A549 (cell line): ENCODE results near the gene PLD6. TPM values are rescaled to one million over a fixed set of nuclear protein-coding genes. Genes with fewer than 3 reads are reported as not detected.
A peak's percentile ranks its signal among the peaks of the same experiment; 100 is the strongest.

Experiments used
- ATAC-seq, 2 experiments: fragments of 200-7000 bp in 1 of 2; fragments of >200 bp in 1 of 2; cut with Nextera tagmentation in 1 of 2; cut with Tn5 transposase in 1 of 2; 3 replicates each; pipeline versions ENCODE4 v1.8.0 to v1.9.1; 2018 to 2020; ENCODE audit warnings: mild to moderate bottlenecking in 1 of 2, moderate library complexity in 1 of 2
- CTCF ChIA-PET: fragments of 300-600 bp; sonication (Branson Sonifier 250); formaldehyde crosslinking; extraction: SDS; loops from one replicate; lab custom pipeline; 2021; ENCODE audit warnings: antibody characterized with exemption, inconsistent platforms; lab: Yijun Ruan, JAX
- POLR2A ChIA-PET: fragments of 350-600 bp; formaldehyde crosslinking; extraction: SDS; loops from one replicate; lab custom pipeline; 2021; ENCODE audit warnings: antibody characterized with exemption, inconsistent platforms; lab: Yijun Ruan, JAX
- DNase-seq, 2 experiments: peaks; one replicate each; pipeline versions ENCODE4 v3.0.0 to v3.0.0-alpha.2; 2011 to 2016; ENCODE audit warnings: low read depth in 1 of 2, low spot score in 1 of 2
- FAIRE-seq: peaks from 2 replicates; lab custom pipeline; 2011; peaks lifted over from hg19 to GRCh38; lab: Jason Lieb, UNC
- H3K27ac ChIP-seq, 2 experiments: fragments of >200 bp; sonication (Bioruptor Twin); formaldehyde crosslinking; 3 replicates each; pipeline ENCODE4 v1.5.1; 2016 to 2017
- H3K4me1 ChIP-seq: fragments of >200 bp; sonication (Bioruptor Twin); formaldehyde crosslinking; 3 replicates; pipeline ENCODE4 v1.6.1; 2016
- H3K4me2 ChIP-seq: fragments of >200 bp; sonication (Bioruptor Twin); formaldehyde crosslinking; 3 replicates; pipeline ENCODE4 v1.6.1; 2016
- H3K4me3 ChIP-seq: fragments of >200 bp; sonication (Bioruptor Twin); formaldehyde crosslinking; 3 replicates; pipeline ENCODE4 v1.5.1; 2016
- H3K9me3 ChIP-seq: fragments of >200 bp; sonication (Bioruptor Twin); formaldehyde crosslinking; 3 replicates; pipeline ENCODE4 v1.6.1; 2016
- ATOH8 ChIP-seq: fragments of 250-450 bp; sonication (Bioruptor Pico); IDR thresholded peaks from 2 replicates; pipeline ENCODE4 v1.5.0; 2020; ENCODE audit warnings: low read depth, mild to moderate bottlenecking, moderate library complexity
- BCL3 ChIP-seq: fragments of >200 bp; sonication (Bioruptor Twin); formaldehyde crosslinking; IDR thresholded peaks from 3 replicates; pipeline ENCODE4 v1.6.1; 2016
- BHLHE40 ChIP-seq: IDR thresholded peaks from 2 replicates; pipeline ENCODE4 v1.6.1; 2012; ENCODE audit warnings: low read depth, low read length, inconsistent platforms
- CBX8 ChIP-seq: fragments of 200-600 bp; sonication (generic); IDR thresholded peaks from 2 replicates; pipeline ENCODE4 v1.6.1; 2016
- CHD4 ChIP-seq: fragments of 200-600 bp; sonication (generic); IDR thresholded peaks from 2 replicates; pipeline ENCODE4 v1.6.1; 2016; ENCODE audit warnings: antibody characterized with exemption, mild to moderate bottlenecking, borderline replicate concordance
- CTCF ChIP-seq: fragments of >200 bp; sonication (Bioruptor Twin); formaldehyde crosslinking; IDR thresholded peaks from 3 replicates; pipeline ENCODE4 v1.5.1; 2016
- EHF ChIP-seq: fragments of 250-450 bp; sonication (Bioruptor Pico); IDR thresholded peaks from 2 replicates; pipeline ENCODE4 v1.5.0; 2020; ENCODE audit warnings: mild to moderate bottlenecking
- EHMT2 ChIP-seq: fragments of 200-600 bp; sonication (generic); IDR thresholded peaks from 2 replicates; pipeline ENCODE4 v1.6.1; 2016; ENCODE audit warnings: antibody characterized with exemption, low read depth, mild to moderate bottlenecking, moderate library complexity
- EP300 ChIP-seq, 2 experiments: fragments of >200 bp; sonication (Bioruptor Twin); formaldehyde crosslinking; IDR thresholded peaks; 2 replicates in 1 of 2; 3 replicates in 1 of 2; pipeline ENCODE4 v1.6.1; 2016 to 2017
- ESRRA ChIP-seq: fragments of 150-350 bp; IDR thresholded peaks from 2 replicates; pipeline ENCODE4 v1.6.1; 2014; ENCODE audit warnings: mild to moderate bottlenecking, low read length, borderline replicate concordance
- FOSL2 ChIP-seq, 2 experiments: fragments of 450-650 bp in 1 of 2; fragments of >200 bp in 1 of 2; sonication (Bioruptor Twin) in 1 of 2; formaldehyde crosslinking; IDR thresholded peaks; 2 replicates each; pipeline versions ENCODE4 v1.5.0 to v1.6.1; 2016 to 2020; ENCODE audit warnings: mild to moderate bottlenecking in 1 of 2, moderate library complexity in 1 of 2
- GATA3 ChIP-seq: IDR thresholded peaks from 2 replicates; pipeline ENCODE4 v1.6.1; 2012; ENCODE audit warnings: borderline replicate concordance
- HEYL ChIP-seq: fragments of 250-450 bp; sonication (Bioruptor Pico); IDR thresholded peaks from 2 replicates; pipeline ENCODE4 v1.8.0; 2021; ENCODE audit warnings: mild to moderate bottlenecking, moderate library complexity
- HOXA7 ChIP-seq: fragments of 250-450 bp; sonication (Bioruptor Pico); IDR thresholded peaks from 2 replicates; pipeline ENCODE4 v1.5.0; 2020; ENCODE audit warnings: mild to moderate bottlenecking, moderate library complexity
- JUNB ChIP-seq: fragments of >200 bp; sonication (Bioruptor Twin); formaldehyde crosslinking; IDR thresholded peaks from 2 replicates; pipeline ENCODE4 v1.6.1; 2016
- KDM5A ChIP-seq: fragments of 200-600 bp; sonication (generic); IDR thresholded peaks from 2 replicates; pipeline ENCODE4 v1.6.1; 2016; ENCODE audit warnings: antibody characterized with exemption, mild to moderate bottlenecking
- MAFK ChIP-seq: fragments of 450-650 bp; IDR thresholded peaks from 2 replicates; pipeline ENCODE4 v1.6.1; 2014; ENCODE audit not compliant: partially characterized antibody
- MAX ChIP-seq: IDR thresholded peaks from 2 replicates; pipeline ENCODE4 v1.6.1; 2012
- MAZ ChIP-seq: fragments of 150-350 bp; IDR thresholded peaks from 2 replicates; pipeline ENCODE4 v1.6.1; 2014; ENCODE audit warnings: antibody characterized with exemption, low read depth, low read length, borderline replicate concordance
- MYC ChIP-seq: IDR thresholded peaks from 2 replicates; pipeline ENCODE4 v1.6.1; 2012; ENCODE audit warnings: mild to moderate bottlenecking, inconsistent platforms, low read length, improper control_type of control experiment, borderline replicate concordance
- PHF8 ChIP-seq: fragments of 200-600 bp; sonication (generic); IDR thresholded peaks from 2 replicates; pipeline ENCODE4 v1.6.1; 2016; ENCODE audit warnings: low read depth, mild to moderate bottlenecking, antibody characterized with exemption, moderate library complexity, borderline replicate concordance
- RAD21 ChIP-seq, 2 experiments: fragments of >200 bp in 1 of 2; sonication (Bioruptor Twin) in 1 of 2; formaldehyde crosslinking in 1 of 2; IDR thresholded peaks in 1 of 2; conservative IDR thresholded peaks in 1 of 2; 2 replicates in 1 of 2; 3 replicates in 1 of 2; pipeline ENCODE4 v1.6.1; 2012 to 2018; ENCODE audit warnings: inconsistent platforms in 1 of 2
- RFX5 ChIP-seq: fragments of 450-650 bp; IDR thresholded peaks from 2 replicates; pipeline ENCODE4 v1.7.1; 2014; ENCODE audit warnings: antibody characterized with exemption, mild to moderate bottlenecking, moderate library complexity
- SREBF2 ChIP-seq: fragments of 450-650 bp; IDR thresholded peaks from 2 replicates; pipeline ENCODE4 v1.6.1; 2014; ENCODE audit warnings: mild to moderate bottlenecking, moderate library complexity
- WGBS: methylation state at CpG from one replicate; pipeline ENCODE4 v1.1.6; 2017; ENCODE audit errors: missing lambda C conversion rate; 5-methylcytosine and 5-hydroxymethylcytosine counted together
- polyA plus RNA-seq, 4 experiments: library from polyadenylated mRNA; depleted of rRNA in 3 of 4; stranded (reverse); fragments of >200 nt; fragmentation: RNase III in 1 of 4; extraction: RNeasy Plus Mini Kit Qiagen cat#74134 plus additional on column Dnase treatment in 1 of 4; gene quantifications; 2 replicates in 3 of 4; 3 replicates in 1 of 4; pipeline ENCODE4 v1.2.3, GENCODE V29; 2011 to 2017

The PLD6 gene
- polyA plus RNA-seq, 2 of the 4 experiments (the other 2 are of a cell fraction): 5.6 to 5.7 TPM

- TF ChIP-seq CBX8 (no peak), EHMT2 (no peak), PHF8 (no peak), BHLHE40 (no peak), SREBF2 (no peak)
Measured at GRCh38 chr17:17220529-17220928, 14.4 kb upstream of the PLD6 start (continued).

- no peak overlapping the region for H3K4me2 ChIP-seq
- ATAC-seq (no peak), DNase-seq (no peak), FAIRE-seq (no peak)
- no peaks in the 10 kb centered on the region for H3K9me3 ChIP-seq
- H3K4me1 ChIP-seq: no peaks in the 10 kb centered on the region
- 94% methylated on average over 3 of the region's 3 CpGs for WGBS
- POLR2A ChIA-PET: no interaction called here
- TF ChIP-seq MYC: no peak
- no peak for TF ChIP-seq EP300 (IDR thresholded peaks at IDR 0.05)
- TF ChIP-seq EHF (CRISPR knock-in tag): no peak
- no peak for TF ChIP-seq HEYL (CRISPR knock-in tag)
- no peak for TF ChIP-seq ATOH8 (CRISPR knock-in tag)
- no peak for TF ChIP-seq CHD4
- TF ChIP-seq GATA3: no peak
- TF ChIP-seq JUNB: no peak
- no peak overlapping the region for H3K27ac ChIP-seq
- no peak overlapping the region for H3K4me3 ChIP-seq
- CTCF ChIA-PET: interaction anchor here (1.4 to 2.0 kb wide), 3 partner anchors 8 to 12 kb away, joined by 3 to 5 read pairs (median 5); partner anchors contain the start of gene PLD6
Measured at GRCh38 chr17:17217995-17218394, 11.9 kb upstream of the PLD6 start.

GRCh38 chr17:17216776-17217175 lies 10.6 kb upstream of the PLD6 start:
- CTCF ChIA-PET: interaction anchor here (1.4 to 2.0 kb wide), 4 partner anchors 10 to 99 kb away, joined by 3 to 5 read pairs (median 4); no protein-coding TSS in a partner anchor
- FAIRE-seq (no peak), ATAC-seq (peak; percentile 65 to 79)

GRCh38 chr17:17216236-17216635 lies 10.1 kb upstream of the PLD6 start:
- 93% methylated on average over 15 of the region's 17 CpGs for WGBS
- Histone ChIP-seq H3K27ac (no peak overlapping the region), H3K4me2 (no peak overlapping the region), H3K4me3 (no peak overlapping the region), H3K9me3 (no peaks in the 10 kb centered on the region), H3K4me1 (no peaks in the 10 kb centered on the region)
- FAIRE-seq (no peak), DNase-seq (no peak), ATAC-seq (peak; percentile 9 to 21; a peak in 3 of 6 replicates)
- ChIA-PET CTCF (interaction anchor here (1.5 to 2.0 kb wide), 3 partner anchors 10 to 99 kb away, joined by 3 to 5 read pairs (median 4); no protein-coding TSS in a partner anchor), POLR2A (no interaction called here)
- TF ChIP-seq RFX5 (no peak), MYC (no peak), BCL3 (no peak), HOXA7 (no peak), KDM5A (no peak), MAX (no peak), MAFK (no peak), RAD21 (conservative IDR thresholded peaks at IDR 0.05 in 1 of 2, IDR thresholded peaks at IDR 0.05 in 1 of 2) (no peak), ESRRA (no peak), MAZ (no peak)

More at GRCh38 chr17:17216776-17217175, 10.6 kb upstream of the PLD6 start:
- WGBS: 79% methylated on average over 16 of the region's 16 CpGs
- no peaks in the 10 kb centered on the region for H3K9me3 ChIP-seq
- POLR2A ChIA-PET: no interaction called here
- H3K4me3 ChIP-seq: no peak overlapping the region
- H3K4me2 ChIP-seq: no peak overlapping the region
- TF ChIP-seq FOSL2 (IDR thresholded peaks at IDR 0.05): no peak
- TF ChIP-seq FOSL2 (CRISPR knock-in tag; IDR thresholded peaks at IDR 0.05): no peak
- TF ChIP-seq CTCF: peak; percentile 21; the same call in 1 of the 3 replicates
- TF ChIP-seq RAD21 (conservative IDR thresholded peaks at IDR 0.05 in 1 of 2, IDR thresholded peaks at IDR 0.05 in 1 of 2): peak in 1 of 2 experiments; percentile 41; a peak in 2 of 5 replicates
- peak in 1 of 2 experiments; percentile 60 for DNase-seq
- no peaks in the 10 kb centered on the region for H3K4me1 ChIP-seq
- H3K27ac ChIP-seq: no peak overlapping the region
